Naive thymus-derived CD4-positive, alpha-beta T cell (primary cell): ENCODE data around the gene NT5DC4. TPM values are rescaled to one million over a fixed set of nuclear protein-coding genes. Genes with fewer than 3 reads are reported as not detected.

Experiments used
- ATAC-seq: fragments of 150-1000 bp; cut with Tn5 transposase; 2 replicates; pipeline ENCODE4 v1.10.0; 2021; ENCODE audit warnings: mild to moderate bottlenecking, moderate library complexity
- CTCF ChIA-PET: fragments of 350-600 bp; sonication (Branson Sonifier 250); formaldehyde crosslinking; loops from one replicate; lab custom pipeline; 2021; ENCODE audit warnings: antibody characterized with exemption; lab: Charles Lee
- POLR2A ChIA-PET: fragments of 350-600 bp; sonication (Branson Sonifier 250); formaldehyde crosslinking; loops from one replicate; lab custom pipeline; 2021; ENCODE audit warnings: antibody characterized with exemption, inconsistent platforms; lab: Charles Lee
- DNase-seq, 9 donors: peaks; one replicate each; pipeline versions ENCODE4 v3.0.0 to v3.0.0-alpha.2; 2020 to 2022; ENCODE audit warnings: mixed read lengths in 1 of 9
- H3K27ac ChIP-seq: one replicate; pipeline ENCODE4 v1.7.0; 2013; ENCODE audit warnings: mild to moderate bottlenecking, low read depth, low read length, moderate library complexity
- H3K27me3 ChIP-seq, 2 donors: one replicate each; pipeline ENCODE4 v1.7.0; 2013; ENCODE audit warnings: low read length in 2 of 2, mild to moderate bottlenecking in 2 of 2, moderate library complexity in 2 of 2; ENCODE audit not compliant: control insufficient read depth in 2 of 2, insufficient read depth in 2 of 2
- H3K36me3 ChIP-seq, 3 experiments: 1 replicate in 2 of 3; 2 replicates in 1 of 3; pipeline ENCODE4 v1.7.0; 2013; ENCODE audit warnings: low read length in 3 of 3, mild to moderate bottlenecking in 3 of 3, moderate library complexity in 1 of 3; ENCODE audit not compliant: insufficient read depth in 3 of 3, control insufficient read depth in 2 of 3
- H3K4me1 ChIP-seq, 2 donors: one replicate each; pipeline ENCODE4 v1.7.0; 2013; ENCODE audit warnings: low read length in 2 of 2, mild to moderate bottlenecking in 2 of 2, moderate library complexity in 1 of 2; ENCODE audit not compliant: control insufficient read depth in 2 of 2, insufficient read depth in 2 of 2
- H3K4me3 ChIP-seq: 2 replicates; pipeline ENCODE4 v1.7.0; 2013; ENCODE audit warnings: mild to moderate bottlenecking, low read length
- H3K9me3 ChIP-seq, 3 experiments: 1 replicate in 2 of 3; 2 replicates in 1 of 3; pipeline ENCODE4 v1.7.0; 2013; ENCODE audit warnings: low read length in 3 of 3; ENCODE audit not compliant: control insufficient read depth in 2 of 3
- H3K27ac Mint-ChIP-seq, 9 donors: one replicate each; pipeline ENCODE4 v1.8.0; 2020 to 2022; ENCODE audit warnings: mixed read lengths in 9 of 9, mild to moderate bottlenecking in 8 of 9, moderate library complexity in 5 of 9, inconsistent platforms in 2 of 9
- H3K27me3 Mint-ChIP-seq, 5 donors: one replicate each; pipeline ENCODE4 v1.8.0; 2021 to 2022; ENCODE audit warnings: mixed read lengths in 5 of 5, mild to moderate bottlenecking in 1 of 5
- H3K36me3 Mint-ChIP-seq, 5 donors: one replicate each; pipeline ENCODE4 v1.8.0; 2020 to 2022; ENCODE audit warnings: mixed read lengths in 5 of 5, mild to moderate bottlenecking in 3 of 5, inconsistent platforms in 1 of 5
- H3K4me1 Mint-ChIP-seq, 7 donors: one replicate each; pipeline ENCODE4 v1.8.0; 2020 to 2022; ENCODE audit warnings: mixed read lengths in 7 of 7, mild to moderate bottlenecking in 3 of 7, inconsistent platforms in 1 of 7
- H3K4me3 Mint-ChIP-seq, 10 donors: one replicate each; pipeline ENCODE4 v1.8.0; 2020 to 2022; ENCODE audit warnings: mild to moderate bottlenecking in 10 of 10, mixed read lengths in 10 of 10, moderate library complexity in 6 of 10, inconsistent platforms in 2 of 10
- H3K9me3 Mint-ChIP-seq, 11 donors: one replicate each; pipeline ENCODE4 v1.8.0; 2020 to 2022; ENCODE audit warnings: mixed read lengths in 11 of 11, mild to moderate bottlenecking in 4 of 11, inconsistent platforms in 1 of 11, moderate library complexity in 1 of 11
- intact Hi-C, 2 donors: fragments of 100-400 bp; cut with micrococcal nuclease; formaldehyde crosslinking; loops; one replicate each; pipeline ENCODE4 v1.15.1; 2023
- polyA plus RNA-seq, 2 donors: library from polyadenylated mRNA; unstranded; fragments of 300-500 nt; fragmentation: Illumina TruSeq; gene quantifications; one replicate each; pipeline ENCODE4 v1.2.3, GENCODE V29; 2021
- total RNA-seq, 6 experiments: library from RNA in 5 of 6; stranded (reverse) in 5 of 6; gene quantifications; 1 replicate in 5 of 6; 2 replicates in 1 of 6; pipeline ENCODE4 v1.2.3 and lab custom pipeline; 2021 to 2026

The NT5DC4 gene
- total and polyA plus RNA-seq, 7 experiments from 2014 or later = 0.56 TPM; not detected in 6

DNA sequence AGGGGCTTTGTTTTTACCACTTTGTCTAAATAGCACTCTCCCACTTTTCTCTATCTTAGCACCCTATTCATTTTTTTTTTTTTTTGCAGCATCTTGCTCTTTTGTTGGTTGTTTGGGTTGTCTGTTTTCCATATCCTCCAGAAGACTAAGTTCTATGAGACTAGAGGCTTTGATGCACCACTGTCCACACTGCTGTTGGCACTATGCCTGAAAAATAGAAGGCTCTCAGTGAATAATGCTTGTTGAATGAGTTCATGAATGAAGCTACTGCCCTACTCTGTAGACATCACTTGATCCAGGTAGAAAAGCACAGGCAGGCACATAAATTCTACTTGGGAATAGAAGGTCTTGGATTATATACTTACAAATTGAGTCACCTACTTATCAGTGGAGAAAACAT is 56.2 kb downstream of the NT5DC4 start:
- H3K36me3 Mint-ChIP-seq = peaks cover 0 to 21% (median 5%) of the 10 kb centered on the region in 5 donors
- peaks cover 6 to 22% (median 13%) of the 10 kb centered on the region in 7 donors for H3K4me1 Mint-ChIP-seq
- DNase-seq (no peak), ATAC-seq (no peak)
- peaks cover 5 to 6% of the 10 kb centered on the region in 2 donors for H3K4me1 ChIP-seq
- no peak overlapping the region for H3K27ac ChIP-seq
- H3K27me3 Mint-ChIP-seq = peaks cover 18 to 31% (median 27%) of the 10 kb centered on the region in 5 donors
- H3K27me3 ChIP-seq = no peaks in the 10 kb centered on the region
- peak overlapping the region in 2 of 9 donors; percentile 5 to 71 for H3K27ac Mint-ChIP-seq
- CTCF ChIA-PET = no interaction called here
- no peaks in the 10 kb centered on the region for H3K9me3 ChIP-seq
- POLR2A ChIA-PET = interaction anchor here (1.4 kb wide), 1 partner anchor 12 kb away, joined by 5 read pairs; no protein-coding TSS in a partner anchor
- H3K9me3 Mint-ChIP-seq = peaks cover 0 to 11% (median 0%) of the 10 kb centered on the region in 11 donors
- peak overlapping the region in 9 of 10 donors; percentile 2 to 51 (median 22) for H3K4me3 Mint-ChIP-seq
- intact Hi-C loops = no loop called here
- H3K4me3 ChIP-seq = no peak overlapping the region
- H3K36me3 ChIP-seq = no peaks in the 10 kb centered on the region

DNA sequence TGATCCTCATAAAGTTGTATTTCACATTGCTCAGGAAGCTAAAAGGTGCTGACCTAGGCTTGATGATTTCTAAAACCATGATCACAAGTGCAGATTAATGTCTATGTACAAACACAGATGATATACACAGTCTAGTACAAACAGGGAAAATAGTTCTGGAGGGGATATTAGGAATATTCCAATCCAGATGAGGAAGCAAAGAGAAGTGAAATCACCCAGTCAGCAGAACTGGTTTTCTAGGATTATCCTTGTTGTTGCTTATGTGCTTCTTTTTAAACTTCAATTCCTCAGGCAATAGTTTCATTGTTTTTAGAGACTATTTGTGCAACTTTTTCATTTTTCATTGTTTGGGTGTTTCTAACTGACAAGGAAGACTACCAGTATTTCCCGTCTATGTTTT is 58.8 kb downstream of the NT5DC4 start:
- CTCF ChIA-PET = no interaction called here
- Histone ChIP-seq H3K27me3 (no peaks in the 10 kb centered on the region), H3K4me1 (peaks cover 5 to 6% of the 10 kb centered on the region in 2 donors), H3K4me3 (no peak overlapping the region), H3K36me3 (no peaks in the 10 kb centered on the region), H3K27ac (no peak overlapping the region), H3K9me3 (no peaks in the 10 kb centered on the region)
- ATAC-seq (no peak), DNase-seq (no peak)
- POLR2A ChIA-PET = no interaction called here
- Mint-ChIP-seq H3K9me3 (peaks cover 0 to 11% (median 0%) of the 10 kb centered on the region in 11 donors), H3K27ac (no peak overlapping the region), H3K4me1 (peaks cover 10 to 38% (median 13%) of the 10 kb centered on the region in 7 donors), H3K4me3 (no peak overlapping the region), H3K36me3 (peaks cover 0 to 21% (median 5%) of the 10 kb centered on the region in 5 donors), H3K27me3 (peaks cover 18 to 45% (median 30%) of the 10 kb centered on the region in 5 donors)
- intact Hi-C loops = no loop called here

DNA sequence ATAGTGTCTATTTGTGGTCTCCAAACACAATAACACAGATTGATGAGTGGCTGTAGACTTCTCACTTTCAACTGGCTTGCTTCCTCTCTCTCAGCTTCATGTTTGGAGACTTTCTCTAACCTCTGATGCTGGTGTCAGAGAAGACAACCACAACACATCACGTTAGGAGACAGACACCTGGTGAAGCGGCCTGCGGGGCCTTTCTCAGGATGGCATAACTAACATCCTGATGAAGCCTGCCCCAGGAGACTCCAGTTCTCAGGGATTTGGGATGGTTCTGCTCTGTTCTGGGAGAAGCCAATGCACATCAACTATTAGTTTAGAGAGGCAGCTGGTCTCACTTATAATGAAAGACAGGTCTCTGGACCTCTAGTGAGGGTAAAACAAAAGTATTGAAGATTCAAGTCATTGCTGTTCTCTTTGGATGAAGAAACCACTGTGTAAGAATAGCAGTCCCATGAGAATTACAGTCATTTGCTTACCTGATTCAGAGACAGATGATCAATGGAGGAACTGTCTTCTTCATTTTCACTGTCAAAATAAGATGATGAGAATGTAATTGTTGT is 61.5 kb downstream of the NT5DC4 start:
- H3K4me3 Mint-ChIP-seq = no peak overlapping the region
- intact Hi-C loops = no loop called here

DNA sequence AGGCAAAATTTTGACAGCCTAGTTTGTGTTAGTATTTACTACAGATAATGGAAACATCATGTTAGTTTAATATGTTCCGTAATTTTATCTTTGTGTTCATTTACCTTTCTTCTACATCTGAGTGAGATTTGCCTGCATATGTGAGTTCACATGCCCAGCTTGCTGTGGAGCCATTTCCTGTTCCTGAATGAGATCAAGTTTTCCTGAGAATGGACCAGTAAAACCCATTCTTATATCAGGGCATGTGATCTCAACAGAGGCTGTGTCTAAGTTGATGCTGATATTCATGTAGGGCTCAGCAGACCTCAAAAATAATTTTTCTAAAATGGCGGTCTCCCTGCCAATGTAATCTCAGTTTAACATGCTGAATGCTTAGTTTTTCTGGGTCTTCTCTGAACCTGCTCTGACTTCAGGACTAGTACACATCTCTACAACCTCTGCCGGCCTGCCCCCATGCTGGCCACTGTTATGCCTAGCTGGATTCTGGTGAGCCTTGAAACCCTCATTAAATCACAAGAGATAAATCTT is 62.4 kb downstream of the NT5DC4 start:
- H3K4me1 Mint-ChIP-seq = peaks cover 0 to 24% (median 0%) of the 10 kb centered on the region in 7 donors
- Histone ChIP-seq H3K27me3 (no peaks in the 10 kb centered on the region), H3K36me3 (no peaks in the 10 kb centered on the region), H3K4me1 (no peaks in the 10 kb centered on the region), H3K4me3 (no peak overlapping the region), H3K9me3 (no peaks in the 10 kb centered on the region), H3K27ac (no peak overlapping the region)
- CTCF ChIA-PET = no interaction called here
- peaks cover 0 to 8% (median 0%) of the 10 kb centered on the region in 5 donors for H3K36me3 Mint-ChIP-seq
- ATAC-seq (no peak), DNase-seq (no peak)
- H3K9me3 Mint-ChIP-seq = no peaks in the 10 kb centered on the region
- peak overlapping the region in 1 of 10 donors; percentile 38 for H3K4me3 Mint-ChIP-seq
- no peak overlapping the region for H3K27ac Mint-ChIP-seq
- H3K27me3 Mint-ChIP-seq = peaks cover 9 to 38% (median 17%) of the 10 kb centered on the region in 5 donors
- POLR2A ChIA-PET = no interaction called here
- intact Hi-C loops = no loop called here

More for the DNA sequence above, 61.5 kb downstream of the NT5DC4 start:
- H3K27me3 Mint-ChIP-seq = peaks cover 16 to 46% (median 24%) of the 10 kb centered on the region in 5 donors
- no peaks in the 10 kb centered on the region for H3K27me3 ChIP-seq
- H3K27ac Mint-ChIP-seq = no peak overlapping the region
- peaks cover 0 to 13% (median under 1%) of the 10 kb centered on the region in 5 donors for H3K36me3 Mint-ChIP-seq
- ChIA-PET CTCF (interaction anchor here (1.1 kb wide), 1 partner anchor 33 kb away, joined by 4 read pairs; no protein-coding TSS in a partner anchor), POLR2A (no interaction called here)
- H3K4me3 ChIP-seq = no peak overlapping the region
- H3K4me1 ChIP-seq = peaks cover 0 to 2% of the 10 kb centered on the region in 2 donors
- peaks cover 0 to 3% (median 0%) of the 10 kb centered on the region in 11 donors for H3K9me3 Mint-ChIP-seq
- H3K9me3 ChIP-seq = no peaks in the 10 kb centered on the region
- H3K36me3 ChIP-seq = no peaks in the 10 kb centered on the region
- H3K27ac ChIP-seq = no peak overlapping the region
- DNase-seq (no peak), ATAC-seq (no peak)
- H3K4me1 Mint-ChIP-seq = peaks cover 4 to 30% (median 6%) of the 10 kb centered on the region in 7 donors

DNA sequence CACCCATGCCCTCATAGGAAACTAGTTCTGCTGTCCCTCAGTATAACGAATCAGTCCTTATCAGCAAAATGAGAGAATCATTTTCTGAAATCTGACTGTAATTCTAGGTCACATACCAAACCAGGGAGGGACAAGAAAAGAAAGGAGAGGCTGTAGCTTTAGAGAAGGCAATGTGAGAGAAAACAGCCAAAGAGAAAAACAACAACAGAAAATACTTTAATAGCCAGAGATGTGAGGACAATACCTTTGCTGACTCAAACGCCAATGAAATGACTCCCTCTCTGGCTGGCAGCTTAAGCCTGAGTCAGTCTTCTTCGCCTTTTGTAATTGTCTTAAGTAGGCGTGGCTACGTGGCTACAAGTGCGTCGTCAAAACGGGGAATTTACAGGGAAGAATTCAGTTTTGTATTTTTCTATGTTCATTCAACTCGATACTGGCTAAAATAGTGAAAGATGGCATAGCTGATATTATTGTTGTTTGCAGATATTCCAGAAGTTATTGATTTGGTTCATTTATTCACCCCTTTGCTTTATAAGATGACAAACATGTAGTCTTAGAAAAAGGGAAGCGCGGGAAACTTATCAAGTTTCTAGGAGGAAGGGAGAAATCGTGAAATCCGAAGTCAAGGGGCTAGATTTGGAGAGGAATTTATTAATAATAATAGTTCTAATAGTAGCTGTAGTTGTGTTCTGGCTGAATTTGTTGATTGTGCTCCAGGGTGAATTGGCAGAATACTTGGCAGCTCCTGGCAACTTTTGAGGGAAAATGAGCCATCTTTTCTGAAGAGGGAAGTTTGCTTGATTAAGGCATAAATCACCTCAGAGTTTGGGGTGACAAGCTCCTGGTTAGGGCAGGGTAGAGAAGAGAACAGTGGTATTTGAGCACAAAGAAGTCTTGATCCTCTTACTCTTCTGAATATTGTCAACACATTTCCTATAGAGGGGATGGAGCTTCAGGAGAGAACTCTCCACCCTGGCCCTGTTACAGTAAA is 63.7 kb downstream of the NT5DC4 start, which contains the start of gene IL1A:
IL1A (minus strand) TSS at position 295 of the 991 bp plus-strand sequence. CDS start 723 bp downstream, outside the sequence.
- ATAC-seq = peak; percentile 78
- Mint-ChIP-seq H3K27me3 (peaks cover 7 to 27% (median 10%) of the 10 kb centered on the region in 5 donors), H3K27ac (peak within 1 kb of the TSS in 1 of 9 donors; percentile 20), H3K9me3 (no peaks in the 10 kb centered on the region), H3K36me3 (peaks cover 0 to 4% (median 0%) of the 10 kb centered on the region in 5 donors), H3K4me1 (peaks cover 0 to 24% (median 0%) of the 10 kb centered on the region in 7 donors), H3K4me3 (peak within 1 kb of the TSS in 1 of 10 donors; percentile 40)
- ChIA-PET CTCF (no interaction called here), POLR2A (no interaction called here)
- intact Hi-C loops = no loop called here
- H3K27me3 ChIP-seq = no peaks in the 10 kb centered on the region
- no peaks in the 10 kb centered on the region for H3K36me3 ChIP-seq
- H3K27ac ChIP-seq = no peak within 1 kb of the TSS
- H3K4me1 ChIP-seq = no peaks in the 10 kb centered on the region
- no peak within 1 kb of the TSS for H3K4me3 ChIP-seq
- H3K9me3 ChIP-seq = no peaks in the 10 kb centered on the region
- no peak for DNase-seq

DNA sequence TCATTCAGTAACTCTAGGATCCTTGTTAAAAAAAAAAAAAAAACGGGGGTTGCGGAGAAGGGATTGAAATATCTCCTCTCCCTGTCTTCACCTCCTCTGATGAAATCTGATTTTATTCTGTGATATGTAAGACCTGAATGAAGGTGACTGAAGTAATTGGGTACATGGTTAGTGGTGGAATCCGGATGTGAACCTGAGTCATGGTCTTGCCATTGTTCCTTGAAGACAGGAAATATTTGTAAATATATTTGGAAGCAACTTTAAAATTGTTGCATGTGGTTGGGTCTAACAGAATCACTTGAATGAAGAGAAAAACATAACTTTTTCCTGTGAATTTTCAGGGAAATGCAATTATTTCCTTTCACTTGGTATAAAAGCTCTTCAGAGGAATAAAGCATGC is 66.5 kb downstream of the NT5DC4 start:
- Histone ChIP-seq H3K4me3 (no peak overlapping the region), H3K9me3 (no peaks in the 10 kb centered on the region), H3K27me3 (no peaks in the 10 kb centered on the region), H3K36me3 (no peaks in the 10 kb centered on the region), H3K27ac (no peak overlapping the region), H3K4me1 (no peaks in the 10 kb centered on the region)
- ChIA-PET POLR2A (no interaction called here), CTCF (no interaction called here)
- Mint-ChIP-seq H3K27me3 (peaks cover 7 to 19% (median 8%) of the 10 kb centered on the region in 5 donors), H3K4me1 (peaks cover 0 to 22% (median 0%) of the 10 kb centered on the region in 7 donors), H3K36me3 (peaks cover 0 to 9% (median 0%) of the 10 kb centered on the region in 5 donors), H3K9me3 (peaks cover 0 to 1% (median 0%) of the 10 kb centered on the region in 11 donors), H3K4me3 (no peak overlapping the region), H3K27ac (no peak overlapping the region)
- ATAC-seq = no peak
- no peak for DNase-seq
- intact Hi-C loops = no loop called here
